Measurements from ENCODE around the gene MCC.

- TF ChIP-seq ESRRA (IDR thresholded peaks at IDR 0.05; ENCODE audit: borderline replicate concordance, low read length) (no peak), PHF8 (IDR thresholded peaks at IDR 0.05; ENCODE audit: borderline replicate concordance, low read depth) (no peak), ZFP36 (IDR thresholded peaks at IDR 0.05; ENCODE audit: borderline replicate concordance, partially characterized antibody) (no peak), CTCF (IDR thresholded peaks at IDR 0.05) (no peak), EHMT2 (IDR thresholded peaks at IDR 0.05; ENCODE audit: low read depth) (no peak), ZSCAN20 (CRISPR knock-in tag; IDR thresholded peaks at IDR 0.05) (no peak), MAX (IDR thresholded peaks at IDR 0.05) (no peak), NFE2L2 (conservative IDR thresholded peaks at IDR 0.05; ENCODE audit: low read length) (no peak), SMC3 (IDR thresholded peaks at IDR 0.05) (no peak)
These were observed 295.7 kb downstream of the MCC start for GRCh38 chr5:113192541-113192940.

Data from A549 (cell line).